Thymus (tissue), 14 donors: ENCODE data around the gene SMIM13. TPM values are rescaled to one million over a fixed set of nuclear protein-coding genes. Genes with fewer than 3 reads are reported as not detected.

Experiments
- DNase-seq, 9 donors: peaks; one replicate each; pipeline ENCODE4 v3.0.0-alpha.2; 2013; ENCODE audit warnings: low spot score in 9 of 9, low read depth in 6 of 9, missing footprints in 1 of 9
- H3K27ac ChIP-seq, 2 donors: one replicate each; pipeline ENCODE4 v1.5.1; 2013; ENCODE audit warnings: control low read depth in 1 of 2, low read depth in 1 of 2, low read length in 1 of 2, mild to moderate bottlenecking in 1 of 2, moderate library complexity in 1 of 2
- H3K27me3 ChIP-seq, 2 donors: one replicate each; pipeline ENCODE4 v1.5.1; 2013; ENCODE audit warnings: low read length in 1 of 2; ENCODE audit not compliant: control insufficient read depth in 2 of 2, insufficient read depth in 1 of 2
- H3K36me3 ChIP-seq, 2 donors: one replicate each; pipeline ENCODE4 v1.5.1; 2013; ENCODE audit warnings: low read length in 1 of 2, mild to moderate bottlenecking in 1 of 2, moderate library complexity in 1 of 2; ENCODE audit not compliant: control insufficient read depth in 2 of 2, insufficient read depth in 2 of 2
- H3K4me1 ChIP-seq, 2 donors: one replicate each; pipeline ENCODE4 v1.5.1; 2013; ENCODE audit warnings: low read length in 2 of 2; ENCODE audit not compliant: control insufficient read depth in 2 of 2, insufficient read depth in 2 of 2
- H3K4me3 ChIP-seq, 2 donors: one replicate each; pipeline ENCODE4 v1.5.1; 2013; ENCODE audit warnings: low read length in 2 of 2, control low read depth in 1 of 2, mild to moderate bottlenecking in 1 of 2
- H3K9me3 ChIP-seq, 2 donors: one replicate each; pipeline ENCODE4 v1.5.1; 2013; ENCODE audit warnings: low read length in 1 of 2, mild to moderate bottlenecking in 1 of 2; ENCODE audit not compliant: control insufficient read depth in 2 of 2, insufficient read depth in 1 of 2
- WGBS: extraction: QIAGEN DNeasy Blood & Tissue Kit; methylation state at CpG from one replicate; pipeline ENCODE4 v1.1.7; 2013; 5-methylcytosine and 5-hydroxymethylcytosine counted together
- long read RNA-seq, 10 donors: transcript quantifications; one replicate each; lab custom pipeline, GENCODE V29; 2026
- polyA plus RNA-seq: library from polyadenylated mRNA; stranded (reverse); fragments of 200-250 nt; gene quantifications from one replicate; pipeline ENCODE4 v1.2.3, GENCODE V29; 2013
- total RNA-seq: library from RNA; stranded (reverse); fragments of 120-200 nt; gene quantifications from one replicate; pipeline ENCODE4 v1.2.4, GENCODE V29; 2013
- donor health status: healthy.

Gene SMIM13
- 4.8 TPM for total RNA-seq
- 4.5 TPM for polyA plus RNA-seq
- long read RNA-seq, donor 1 = 0 reads
- long read RNA-seq, donor 2 = 0 reads
- long read RNA-seq, donor 3, full-length matches to known transcripts = 11 of 11 reads
- long read RNA-seq, donor 3, partial matches to known transcripts = 0 of 11 reads
- long read RNA-seq, donor 3, other reads (novel, unspliced or antisense) = 0 of 11 reads
- long read RNA-seq, donor 4, full-length matches to known transcripts = 2 of 2 reads
- long read RNA-seq, donor 4, partial matches to known transcripts = 0 of 2 reads
- long read RNA-seq, donor 4, other reads (novel, unspliced or antisense) = 0 of 2 reads
- long read RNA-seq, donor 5, full-length matches to known transcripts = 6 of 6 reads
- long read RNA-seq, donor 5, partial matches to known transcripts = 0 of 6 reads
- long read RNA-seq, donor 5, other reads (novel, unspliced or antisense) = 0 of 6 reads
- long read RNA-seq, donor 6, full-length matches to known transcripts = 5 of 5 reads
- long read RNA-seq, donor 6, partial matches to known transcripts = 0 of 5 reads
- long read RNA-seq, donor 6, other reads (novel, unspliced or antisense) = 0 of 5 reads
- long read RNA-seq, donor 7 = 0 reads
- long read RNA-seq, donor 8, full-length matches to known transcripts = 2 of 2 reads
- long read RNA-seq, donor 8, partial matches to known transcripts = 0 of 2 reads
- long read RNA-seq, donor 8, other reads (novel, unspliced or antisense) = 0 of 2 reads
- long read RNA-seq, donor 9, full-length matches to known transcripts = 8 of 8 reads
- long read RNA-seq, donor 9, partial matches to known transcripts = 0 of 8 reads
- long read RNA-seq, donor 9, other reads (novel, unspliced or antisense) = 0 of 8 reads
- long read RNA-seq, donor 10, full-length matches to known transcripts = 5 of 5 reads
- long read RNA-seq, donor 10, partial matches to known transcripts = 0 of 5 reads
- long read RNA-seq, donor 10, other reads (novel, unspliced or antisense) = 0 of 5 reads

DNA sequence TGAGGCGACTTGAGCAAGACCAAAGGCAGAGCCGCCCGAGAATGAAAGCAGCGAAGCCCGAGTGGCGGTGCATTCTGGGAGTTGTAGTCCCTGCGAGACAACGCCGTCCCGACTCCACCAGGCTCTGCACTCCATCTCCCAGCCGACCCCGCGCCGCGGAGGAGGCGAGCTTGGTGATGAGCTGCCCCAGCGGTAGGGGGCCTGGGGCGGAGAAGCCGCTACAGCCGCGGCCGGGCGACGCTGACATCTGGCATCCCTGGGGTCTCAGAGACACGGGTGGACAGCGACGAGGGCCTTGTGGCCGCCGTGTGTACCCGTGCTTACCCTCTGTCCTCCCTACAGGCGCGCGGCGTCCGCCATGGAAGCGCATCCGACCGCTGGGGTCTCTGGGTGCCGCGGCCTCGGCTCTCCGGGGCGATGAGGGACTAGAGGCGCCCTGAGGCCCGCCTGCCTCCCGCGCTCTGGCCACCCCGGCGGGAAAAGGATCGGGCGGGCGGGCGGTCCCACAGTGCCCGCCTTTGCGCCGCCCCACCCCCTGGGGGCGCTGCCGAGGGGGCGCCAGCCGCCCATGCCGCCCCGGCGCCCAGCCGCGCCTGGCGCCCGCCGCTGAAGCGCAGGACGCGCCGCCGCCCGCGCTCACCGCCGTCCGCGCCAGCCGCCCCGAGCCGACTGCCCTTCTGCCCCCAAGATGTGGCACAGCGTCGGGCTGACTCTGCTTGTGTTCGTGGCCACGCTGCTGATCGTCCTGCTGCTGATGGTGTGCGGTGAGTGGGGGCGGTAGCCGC lies at the start of gene SMIM13:
SMIM13 (plus strand) TSS at position 209 of the 785 bp plus-strand sequence; CDS start at position 689, 480 bp downstream.
- Histone ChIP-seq H3K36me3 (peaks cover 0 to 3% of the 10 kb centered on the region in 2 donors), H3K4me3 (peak within 1 kb of the TSS; percentile 71 to 99), H3K9me3 (no peaks in the 10 kb centered on the region), H3K27ac (peak within 1 kb of the TSS; percentile 85 to 95), H3K4me1 (peaks cover 6 to 11% of the 10 kb centered on the region in 2 donors), H3K27me3 (no peaks in the 10 kb centered on the region)
- peak; percentile 88 to 99 (median 96) for DNase-seq
- WGBS = under 1% methylated on average over 90 of the region's 90 CpGs

- H3K36me3 ChIP-seq = no peaks in the 10 kb centered on the region
- peak within 1 kb of the TSS; percentile 30 to 54 for H3K4me3 ChIP-seq
- H3K27ac ChIP-seq = no peak within 1 kb of the TSS
- 3% methylated on average over 124 of the region's 124 CpGs for WGBS
- peak in 5 of 9 donors; percentile 23 to 46 (median 34) for DNase-seq
- H3K4me1 ChIP-seq = peaks cover 5 to 9% of the 10 kb centered on the region in 2 donors
- H3K27me3 ChIP-seq = peaks cover 46 to 68% of the 10 kb centered on the region in 2 donors
- peaks cover 5 to 7% of the 10 kb centered on the region in 2 donors for H3K9me3 ChIP-seq
Measured at GRCh38 chr6:11043961-11044711, 49.5 kb upstream of the SMIM13 start, which contains the start of gene ELOVL2. ELOVL2 (minus strand) TSS chr6:11044305; CDS start chr6:11044230, 75 bp downstream.

GRCh38 chr6:11044712-11045167 lies 48.9 kb upstream of the SMIM13 start:
- H3K4me3 ChIP-seq = peak overlapping the region; percentile 30 to 54
- H3K27me3 ChIP-seq = peaks cover 46 to 66% of the 10 kb centered on the region in 2 donors
- peaks cover 5 to 9% of the 10 kb centered on the region in 2 donors for H3K4me1 ChIP-seq
- no peak for DNase-seq
- H3K9me3 ChIP-seq = peaks cover 5 to 7% of the 10 kb centered on the region in 2 donors
- no peak overlapping the region for H3K27ac ChIP-seq
- no peaks in the 10 kb centered on the region for H3K36me3 ChIP-seq
- 37% methylated on average over 23 of the region's 23 CpGs for WGBS

DNA sequence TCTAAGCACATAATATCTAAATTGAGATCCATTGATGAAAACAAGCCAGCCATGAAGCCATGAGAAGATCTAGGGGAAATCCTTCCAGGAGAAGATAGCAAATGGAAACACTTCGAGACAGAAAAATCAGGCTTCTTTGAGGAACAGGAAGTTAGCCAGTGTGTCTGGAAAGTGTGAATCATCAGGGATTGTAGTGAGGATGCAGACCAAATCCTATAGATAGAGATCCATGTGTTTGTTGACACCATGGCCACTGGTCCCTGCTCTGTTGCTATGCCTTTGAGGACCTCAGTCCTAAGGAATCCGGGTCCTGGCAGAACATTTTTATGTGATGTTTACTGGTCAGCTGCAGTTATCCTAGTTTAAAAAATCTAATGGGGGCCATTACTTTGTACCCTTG lies 42.9 kb upstream of the SMIM13 start:
- Histone ChIP-seq H3K27ac (no peak overlapping the region), H3K4me1 (no peaks in the 10 kb centered on the region), H3K9me3 (no peaks in the 10 kb centered on the region), H3K36me3 (no peaks in the 10 kb centered on the region), H3K27me3 (peaks cover 5 to 12% of the 10 kb centered on the region in 2 donors), H3K4me3 (no peak overlapping the region)
- 89% methylated on average over 2 of the region's 2 CpGs for WGBS
- no peak for DNase-seq

GRCh38 chr6:11053307-11053706 lies 40.3 kb upstream of the SMIM13 start:
- H3K4me1 ChIP-seq = no peaks in the 10 kb centered on the region
- no peak overlapping the region for H3K4me3 ChIP-seq
- DNase-seq = no peak
- no peak overlapping the region for H3K27ac ChIP-seq
- H3K27me3 ChIP-seq = no peaks in the 10 kb centered on the region
- no peaks in the 10 kb centered on the region for H3K9me3 ChIP-seq
- WGBS = 93% methylated on average over 5 of the region's 5 CpGs
- no peaks in the 10 kb centered on the region for H3K36me3 ChIP-seq

DNA sequence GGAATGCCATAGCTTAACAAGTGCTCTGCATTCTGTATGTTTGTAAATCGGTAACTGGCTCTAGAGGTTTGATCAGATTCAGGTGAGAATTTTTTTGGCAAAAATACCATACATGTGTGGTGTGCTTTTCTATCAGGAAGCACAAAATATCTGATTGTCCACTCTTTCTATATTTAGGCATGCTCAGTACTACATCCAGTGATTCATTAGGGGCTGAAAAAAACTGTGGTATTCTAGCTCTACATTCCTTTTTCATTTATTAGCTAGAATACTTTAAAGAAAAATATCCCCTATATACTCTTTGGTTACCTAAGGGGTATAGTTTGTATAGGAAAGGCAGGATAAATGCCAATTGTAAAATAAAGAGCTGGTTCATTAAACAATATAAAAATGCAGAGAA lies 38.9 kb upstream of the SMIM13 start:
- Histone ChIP-seq H3K4me1 (no peaks in the 10 kb centered on the region), H3K27ac (no peak overlapping the region), H3K4me3 (no peak overlapping the region), H3K9me3 (no peaks in the 10 kb centered on the region), H3K36me3 (no peaks in the 10 kb centered on the region), H3K27me3 (no peaks in the 10 kb centered on the region)
- WGBS = 100% methylated on average over 1 of the region's 1 CpG
- DNase-seq = no peak

DNA sequence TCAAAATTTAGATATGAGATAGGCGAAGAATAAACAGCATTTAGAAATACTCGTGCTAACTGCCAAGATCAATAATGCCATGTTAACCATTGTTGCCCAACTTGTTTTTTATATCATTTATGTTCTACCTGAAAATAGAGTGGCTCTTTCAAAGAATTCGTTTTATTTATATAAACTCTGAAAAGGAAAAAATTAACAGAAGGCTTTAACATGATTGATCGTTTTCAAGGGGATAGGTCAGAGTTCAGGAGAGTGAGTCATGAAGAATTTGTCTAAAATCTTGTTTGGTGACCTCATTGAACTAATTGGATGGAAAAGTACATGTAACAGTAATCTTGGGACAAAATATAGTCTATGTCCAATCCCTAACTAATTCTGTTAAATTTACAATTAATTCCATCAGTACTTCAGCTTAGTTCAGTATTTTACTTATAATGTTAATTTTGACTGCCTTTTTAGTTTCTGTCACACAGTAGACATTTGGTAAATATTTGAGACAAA lies 38.5 kb upstream of the SMIM13 start:
- DNase-seq = no peak
- no peaks in the 10 kb centered on the region for H3K27me3 ChIP-seq
- H3K9me3 ChIP-seq = no peaks in the 10 kb centered on the region
- H3K36me3 ChIP-seq = no peaks in the 10 kb centered on the region
- WGBS = 90% methylated on average over 4 of the region's 4 CpGs
- H3K27ac ChIP-seq = no peak overlapping the region
- no peaks in the 10 kb centered on the region for H3K4me1 ChIP-seq
- H3K4me3 ChIP-seq = no peak overlapping the region

GRCh38 chr6:11056871-11057270 lies 36.8 kb upstream of the SMIM13 start:
- Histone ChIP-seq H3K9me3 (no peaks in the 10 kb centered on the region), H3K36me3 (no peaks in the 10 kb centered on the region), H3K27me3 (no peaks in the 10 kb centered on the region), H3K27ac (no peak overlapping the region), H3K4me1 (no peaks in the 10 kb centered on the region), H3K4me3 (no peak overlapping the region)
- DNase-seq = no peak
- WGBS = 88% methylated on average over 1 of the region's 1 CpG
